HepG2 (cell line): ENCODE results near the gene KLRF1. TPM values are rescaled to one million over a fixed set of nuclear protein-coding genes. Genes with fewer than 3 reads are reported as not detected.

Source experiments
- ATAC-seq: fragments of 200-7000 bp; cut with Tn5 transposase; 3 replicates; pipeline ENCODE4 v1.9.1; 2020; ENCODE audit warnings: mild to moderate bottlenecking, moderate library complexity
- BruUV-seq: library from RNA; stranded (reverse); fragments of 400-500 nt; replicated peaks from 2 replicates; lab custom pipeline; 2021; lab: Mats Ljungman, UMichigan
- CTCF ChIA-PET: fragments of 300-600 bp; formaldehyde crosslinking; extraction: SDS; loops from one replicate; lab custom pipeline; 2021; ENCODE audit warnings: low total read pairs, inconsistent platforms, low intra/inter-chr PET ratio; lab: Yijun Ruan, JAX
- POLR2A ChIA-PET: fragments of 350-600 bp; sonication (Branson Sonifier 250); formaldehyde crosslinking; loops from one replicate; lab custom pipeline; 2020; ENCODE audit warnings: antibody characterized with exemption, inconsistent platforms; lab: Yijun Ruan, JAX
- DNase-seq: peaks from one replicate; pipeline ENCODE4 v3.0.0-alpha.2; 2015; ENCODE audit warnings: low spot score
- FAIRE-seq: peaks from 3 replicates; lab custom pipeline; 2011; peaks lifted over from hg19 to GRCh38; lab: Jason Lieb, UNC
- H2AFZ ChIP-seq: one replicate; pipeline ENCODE4 v1.6.1; 2011; ENCODE audit warnings: low read length, inconsistent platforms
- H3K27ac ChIP-seq: fragments of 300-600 bp; 3 replicates; pipeline ENCODE4 v1.8.0; 2011; ENCODE audit warnings: mixed run types, mild to moderate bottlenecking, mixed read lengths, low read length, inconsistent platforms; ENCODE audit not compliant: insufficient read depth; ENCODE audit errors: extremely low read length
- H3K27me3 ChIP-seq, 2 experiments: fragments of 200-600 bp in 1 of 2; 2 replicates in 1 of 2; 3 replicates in 1 of 2; pipeline versions ENCODE4 v1.6.0 to v1.8.0; 2011; ENCODE audit warnings: low read length in 2 of 2, mild to moderate bottlenecking in 2 of 2, moderate library complexity in 2 of 2, inconsistent platforms in 1 of 2; ENCODE audit not compliant: insufficient read depth in 2 of 2, control insufficient read depth in 1 of 2
- H3K36me3 ChIP-seq, 2 experiments: fragments of 200-600 bp in 1 of 2; replicated peaks in 1 of 2; 2 replicates in 1 of 2; 3 replicates in 1 of 2; pipeline versions ENCODE4 v1.5.1 to v1.8.0; 2011; ENCODE audit warnings: low read length in 2 of 2, inconsistent platforms in 1 of 2; ENCODE audit not compliant: insufficient read depth in 2 of 2, control insufficient read depth in 1 of 2
- H3K4me1 ChIP-seq: 2 replicates; pipeline ENCODE4 v1.5.1; 2012; ENCODE audit warnings: low read length, inconsistent platforms; ENCODE audit not compliant: insufficient read depth
- H3K4me2 ChIP-seq: 2 replicates; pipeline ENCODE4 v1.6.0; 2011; ENCODE audit warnings: low read depth, low read length, inconsistent platforms
- H3K4me3 ChIP-seq, 3 experiments: fragments of 200-600 bp in 1 of 3; sonication (generic), shearing (Covaris generic) in 1 of 3; replicated peaks in 1 of 3; 2 replicates each; pipeline ENCODE4 v1.5.1; 2011 to 2016; ENCODE audit warnings: low read length in 3 of 3, inconsistent platforms in 2 of 3, low read depth in 2 of 3, mild to moderate bottlenecking in 2 of 3, control low read depth in 1 of 3, mixed read lengths in 1 of 3; ENCODE audit not compliant: insufficient read depth in 1 of 3
- H3K79me2 ChIP-seq: one replicate; pipeline ENCODE4 v1.6.1; 2011; ENCODE audit warnings: low read length, inconsistent platforms; ENCODE audit not compliant: insufficient read depth
- H3K9ac ChIP-seq: 2 replicates; pipeline ENCODE4 v1.6.0; 2011; ENCODE audit warnings: mild to moderate bottlenecking, low read depth, low read length, inconsistent platforms; ENCODE audit not compliant: insufficient read depth
- H3K9me3 ChIP-seq: 2 replicates; pipeline ENCODE4 v1.5.1; 2012; ENCODE audit warnings: mild to moderate bottlenecking, low read length
- H4K20me1 ChIP-seq: 2 replicates; pipeline ENCODE4 v1.6.0; 2011; ENCODE audit warnings: inconsistent platforms, mild to moderate bottlenecking, low read length, moderate library complexity; ENCODE audit not compliant: insufficient read depth
- FOXA3 ChIP-seq: IDR thresholded peaks from 2 replicates; pipeline ENCODE4 v1.6.1; 2016; ENCODE audit warnings: missing genetic modification reagents, missing compliant biosample characterization
- GTF2F1 ChIP-seq: fragments of 150-350 bp; IDR thresholded peaks from 2 replicates; pipeline ENCODE4 v1.6.1; 2014; ENCODE audit warnings: low read length
- MLLT10 ChIP-seq: sonication (generic); formaldehyde crosslinking; IDR thresholded peaks from 2 replicates; pipeline ENCODE4 v1.4.0; 2020; ENCODE audit warnings: missing genetic modification reagents
- NPAS2 ChIP-seq: sonication (generic); formaldehyde crosslinking; IDR thresholded peaks from 2 replicates; pipeline ENCODE4 v1.8.0; 2022; ENCODE audit warnings: mild to moderate bottlenecking, missing genetic modification reagents, borderline replicate concordance
- SMYD3 ChIP-seq: sonication (generic); formaldehyde crosslinking; IDR thresholded peaks from 2 replicates; pipeline ENCODE4 v1.8.1; 2023; ENCODE audit warnings: mild to moderate bottlenecking, missing genetic modification reagents
- TP53 ChIP-seq: sonication (generic); formaldehyde crosslinking; conservative IDR thresholded peaks from 2 replicates; pipeline ENCODE4 v1.4.0; 2020; ENCODE audit warnings: missing genetic modification reagents
- ZBED4 ChIP-seq: sonication (generic); formaldehyde crosslinking; IDR thresholded peaks from 2 replicates; pipeline ENCODE4 v1.4.0; 2020; ENCODE audit warnings: missing genetic modification reagents, borderline replicate concordance
- ZBTB38 ChIP-seq: sonication (generic); formaldehyde crosslinking; IDR thresholded peaks from 2 replicates; pipeline ENCODE4 v1.5.1; 2020; ENCODE audit warnings: mild to moderate bottlenecking, missing genetic modification reagents
- ZNF256 ChIP-seq: sonication (generic); formaldehyde crosslinking; conservative IDR thresholded peaks from 2 replicates; pipeline ENCODE4 v1.4.0; 2020; ENCODE audit warnings: missing genetic modification reagents
- ZNF513 ChIP-seq: sonication (generic); formaldehyde crosslinking; conservative IDR thresholded peaks from 2 replicates; pipeline ENCODE4 v1.5.0; 2020; ENCODE audit warnings: missing genetic modification reagents
- ZXDC ChIP-seq: sonication (generic); formaldehyde crosslinking; IDR thresholded peaks from 2 replicates; pipeline ENCODE4 v1.5.0; 2020; ENCODE audit warnings: mild to moderate bottlenecking, missing genetic modification reagents
- WGBS: methylation state at CpG from one replicate; pipeline ENCODE4 v1.1.6; 2017; ENCODE audit warnings: low lambda C conversion rate; 5-methylcytosine and 5-hydroxymethylcytosine counted together
- in situ Hi-C: cut with HindIII; loops from 2 replicates; pipeline ENCODE4 v1.10.0; 2017; ENCODE audit warnings: low pct_unique_long_range_greater_than_20kb; ENCODE audit not compliant: extremely low pct_ligation_motif_present
- intact Hi-C: fragments of 100-400 bp; cut with micrococcal nuclease; formaldehyde crosslinking; loops from one replicate; pipeline ENCODE4 v1.10.0; 2022; ENCODE audit not compliant: unreplicated experiment
- polyA plus RNA-seq, 8 experiments: library from polyadenylated mRNA; depleted of rRNA in 3 of 8; stranded (reverse) in 7 of 8; unstranded in 1 of 8; fragments of >200 nt; fragmentation: Illumina TruSeq in 4 of 8; extraction: Trizol in 4 of 8; gene quantifications; 2 replicates each; pipeline versions ENCODE4 v1.2.1 to v1.2.3, GENCODE V29; 2011 to 2016; ENCODE audit warnings: low read depth in 4 of 8, missing spikeins in 1 of 8, mixed read lengths in 1 of 8; ENCODE audit not compliant: insufficient read depth in 1 of 8
- total RNA-seq, 5 experiments: library from RNA; depleted of rRNA; stranded (reverse); fragments of >200 nt; fragmentation: Illumina TruSeq; extraction: Trizol; gene quantifications; 2 replicates each; pipeline ENCODE4 v1.2.3, GENCODE V29; 2016; ENCODE audit warnings: low read depth in 1 of 5

KLRF1 gene
- total and polyA plus RNA-seq, 2 of the 13 experiments (the other 11 are each of a cell fraction or from before 2014, with no cell fraction given) = not detected

- no TSS peak for BruUV-seq
- H3K4me1 ChIP-seq = no peaks in the 10 kb centered on the region
- intact Hi-C loops = no loop called here
- H3K27ac ChIP-seq = no peak overlapping the region
- no peak for DNase-seq
- 0 out of 5 replicates have a peak, but pooled peaks cover 0 to under 1% of the 10 kb centered on the region in 2 experiments for H3K27me3 ChIP-seq
- FAIRE-seq = no peak
- H3K4me2 ChIP-seq = no peak overlapping the region
- no peak overlapping the region for H3K9ac ChIP-seq
- H4K20me1 ChIP-seq = no peaks in the 10 kb centered on the region
- 0% methylated on average over 1 of the region's 1 CpG for WGBS
- H3K79me2 ChIP-seq = no peaks in the 10 kb centered on the region
- in situ Hi-C loops = no loop called here
- ChIA-PET POLR2A (no interaction called here), CTCF (no interaction called here)
- no peaks in the 10 kb centered on the region for H3K9me3 ChIP-seq
- H3K36me3 ChIP-seq = no peaks in the 10 kb centered on the region
- ATAC-seq = no peak
- no peak for TF ChIP-seq ZBTB38 (CRISPR knock-in tag)
- TF ChIP-seq GTF2F1 = no peak
- no peak overlapping the region for H3K4me3 ChIP-seq
- no peak overlapping the region for H2AFZ ChIP-seq
These were observed 27.3 kb upstream of the KLRF1 start for GRCh38 chr12:9799961-9800360.

GRCh38 chr12:9805883-9806282, 21.4 kb upstream of the KLRF1 start:
- FAIRE-seq (no peak), ATAC-seq (no peak), DNase-seq (no peak)
- in situ Hi-C loops = no loop called here
- WGBS = 3% methylated on average over 2 of the region's 2 CpGs
- no TSS peak for BruUV-seq
- Histone ChIP-seq H3K4me1 (no peaks in the 10 kb centered on the region), H3K9me3 (no peaks in the 10 kb centered on the region), H3K27me3 (0 out of 5 replicates have a peak, but pooled peaks cover 0 to 5% of the 10 kb centered on the region in 2 experiments), H3K36me3 (no peaks in the 10 kb centered on the region), H3K27ac (no peak overlapping the region), H3K79me2 (no peaks in the 10 kb centered on the region), H3K4me3 (no peak overlapping the region), H4K20me1 (no peaks in the 10 kb centered on the region), H3K9ac (no peak overlapping the region), H3K4me2 (no peak overlapping the region), H2AFZ (no peak overlapping the region)
- intact Hi-C loops = no loop called here
- POLR2A ChIA-PET = no interaction called here
- CTCF ChIA-PET = no interaction called here
- TF ChIP-seq NPAS2 (CRISPR knock-in tag) (no peak), ZBED4 (CRISPR knock-in tag) (no peak), TP53 (CRISPR knock-in tag) (no peak), SMYD3 (CRISPR knock-in tag) (no peak), ZXDC (no peak), ZNF256 (CRISPR knock-in tag) (no peak), MLLT10 (no peak), FOXA3 (CRISPR knock-in tag) (no peak), ZNF513 (CRISPR knock-in tag) (no peak)
